Heart right ventricle (tissue), 16 donors: ENCODE results near the gene TRAPPC5. TPM values are rescaled to one million over a fixed set of nuclear protein-coding genes. Genes with fewer than 3 reads are reported as not detected.
A peak's percentile ranks its signal among the peaks of the same experiment; 100 is the strongest.

Source experiments
- ATAC-seq, 8 donors: fragments of 200-7000 bp; cut with Tn5 transposase; one replicate each; pipeline ENCODE4 v1.9.1; 2020; ENCODE audit warnings: mild to moderate bottlenecking in 8 of 8, moderate library complexity in 8 of 8, moderate number of reproducible peaks in 1 of 8
- DNase-seq, 2 donors: peaks; one replicate each; pipeline ENCODE4 v3.0.0-alpha.2; 2020
- H3K27ac ChIP-seq, 10 donors: fragments of 200-600 bp; sonication (generic) in 2 of 10; one replicate each; pipeline versions ENCODE4 v1.5.0 to v1.8.0; 2020 to 2022; ENCODE audit warnings: mild to moderate bottlenecking in 3 of 10
- H3K27me3 ChIP-seq, 7 donors: fragments of 200-600 bp; one replicate each; pipeline ENCODE4 v1.8.0; 2021 to 2022; ENCODE audit warnings: mild to moderate bottlenecking in 2 of 7
- H3K36me3 ChIP-seq, 9 donors: fragments of 200-600 bp; sonication (generic) in 1 of 9; one replicate each; pipeline versions ENCODE4 v1.5.0 to v1.8.0; 2020 to 2022; ENCODE audit warnings: mild to moderate bottlenecking in 2 of 9
- H3K4me1 ChIP-seq, 9 donors: fragments of 200-600 bp; sonication (generic) in 1 of 9; one replicate each; pipeline versions ENCODE4 v1.5.0 to v1.8.0; 2020 to 2022; ENCODE audit warnings: mild to moderate bottlenecking in 4 of 9
- H3K4me3 ChIP-seq, 10 donors: fragments of 200-600 bp; sonication (generic) in 2 of 10; one replicate each; pipeline versions ENCODE4 v1.5.0 to v1.8.0; 2020 to 2022; ENCODE audit warnings: mild to moderate bottlenecking in 7 of 10, moderate library complexity in 2 of 10
- H3K9me3 ChIP-seq, 11 donors: fragments of 200-600 bp in 10 of 11; sonication (generic) in 2 of 11; one replicate each; pipeline versions ENCODE4 v1.5.0 to v1.8.0; 2013 to 2022; ENCODE audit warnings: mild to moderate bottlenecking in 2 of 11, control low read depth in 1 of 11, moderate library complexity in 1 of 11
- CTCF ChIP-seq, 9 donors: fragments of 200-600 bp; sonication (generic) in 2 of 9; IDR thresholded peaks; one replicate each; pipeline versions ENCODE4 v1.5.0 to v1.8.0; 2021 to 2022; ENCODE audit warnings: antibody characterized with exemption in 9 of 9, mild to moderate bottlenecking in 5 of 9, moderate library complexity in 1 of 9
- WGBS, 2 donors: extraction: QIAGEN DNeasy Blood & Tissue Kit; methylation state at CpG; one replicate each; pipeline ENCODE4 v1.1.7; 2013; ENCODE audit warnings: inconsistent platforms in 1 of 2; 5-methylcytosine and 5-hydroxymethylcytosine counted together
- intact Hi-C, 10 donors: fragments of 100-400 bp; cut with DNase I; formaldehyde crosslinking; loops; one replicate each; pipeline versions ENCODE4 v1.11.1 to v1.14.2; 2022
- polyA plus RNA-seq, 2 donors: library from polyadenylated mRNA; stranded (reverse); fragments of 200-250 nt; gene quantifications; one replicate each; pipeline ENCODE4 v1.2.3, GENCODE V29; 2013
- total RNA-seq, 10 donors: library from RNA; stranded (reverse); fragmentation: NEBNext Ultra II Directional in 3 of 10; extraction: Animal tissue kit (Norgen Biotek cat#: 25700) in 3 of 10; gene quantifications; one replicate each; pipeline versions ENCODE4 v1.2.1 to v1.2.4, GENCODE V29; 2021 to 2023
- donor health status: Arrhythmogenic right ventricular cardiomyopathy.
- donor health status: ischemic (EF 13 %, LVEDD 7.1; RV severe dilation, severe dysfunction).
- donor health status: healthy with polysubstance abuse.
- donor health status: DM: no; HTN: yes; CAD: no.
- donor health status: DM: no; HTN: no; CAD: no.
- donor health status: ischemic (EF 25% LVEDD 6.9; RV normal size, moderate dysfunction).
- donor health status: ischemic (EF 25% LVEDD 5.7; RV mildly dilated, moderate dysfunction).
- donor health status: healthy.
- donor health status: DM: yes; HTN: yes; CAD: no.
- donor health status: Ischemic cardiomyopathy.
- donor health status: ischemic (EF 35%, LVEDD 5.7; RV mildly dilated, moderate dysfunction).
- donor health status: nonischemic (EF 11% LVEDD 7.7; RV severe dilation, severe dysfunction).
- donor health status: DM: yes; HTN: yes; CAD: no.
- donor health status: PGD.
- donor health status: ischemic (EF 29% LVEDD 5.4; RV normal size, mild dysfunction).
- donor health status: nonischemic (EF 23%, LVEDD 6.1; RV moderate dilation, normal function).

The TRAPPC5 gene
- total and polyA plus RNA-seq, 12 donors = 75.3 to 388 (median 93.3) TPM

DNA sequence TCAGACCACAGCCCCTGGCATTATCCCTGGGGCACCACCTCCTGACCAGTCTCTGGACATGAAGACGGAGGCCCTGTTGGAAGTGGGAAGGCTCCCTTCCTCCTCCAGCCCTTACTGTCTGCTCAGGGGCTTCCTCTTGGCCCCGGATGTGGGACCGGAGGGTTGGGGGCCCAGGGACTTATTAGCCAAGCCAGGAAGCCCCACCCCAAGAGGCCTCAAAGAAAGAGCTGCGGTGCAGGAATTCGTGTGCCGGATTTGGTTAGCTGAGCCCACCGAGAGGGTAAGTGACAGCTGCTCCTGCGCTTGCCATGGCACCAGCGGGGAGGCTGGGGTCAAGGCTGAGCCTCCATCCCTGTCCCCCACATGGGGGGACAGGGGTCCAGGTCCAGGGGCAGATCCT is 11.8 kb upstream of the TRAPPC5 start, which contains the start of gene RETN:
TSS of gene RETN (plus strand) at position 208 of the 400 bp plus-strand sequence. CDS start 278 bp downstream, outside the sequence.
- Histone ChIP-seq H3K9me3 (peaks cover 0 to 4% (median 0%) of the 10 kb centered on the region in 11 donors), H3K27ac (no peak within 1 kb of the TSS), H3K36me3 (no peaks in the 10 kb centered on the region), H3K27me3 (peaks cover 0 to 55% (median 32%) of the 10 kb centered on the region in 7 donors), H3K4me3 (no peak within 1 kb of the TSS), H3K4me1 (peaks cover 0 to 7% (median 0%) of the 10 kb centered on the region in 9 donors)
- no peak for DNase-seq
- intact Hi-C loops = no loop called here
- 63 to 67% methylated on average over 9 of the region's 9 CpGs for WGBS, 2 donors
- ATAC-seq = no peak
- no peak for TF ChIP-seq CTCF (IDR thresholded peaks at IDR 0.05)

GRCh38 chr19:7669641-7670040 is 11.0 kb upstream of the TRAPPC5 start:
- WGBS, 2 donors = 21 to 30% methylated on average over 8 to 9 of the region's 9 CpGs
- no peak for TF ChIP-seq CTCF (IDR thresholded peaks at IDR 0.05)
- Histone ChIP-seq H3K9me3 (peaks cover 0 to 7% (median 0%) of the 10 kb centered on the region in 11 donors), H3K27ac (no peak overlapping the region), H3K4me3 (no peak overlapping the region), H3K36me3 (no peaks in the 10 kb centered on the region), H3K4me1 (peaks cover 0 to 15% (median 0%) of the 10 kb centered on the region in 9 donors), H3K27me3 (peaks cover 0 to 56% (median 32%) of the 10 kb centered on the region in 7 donors)
- DNase-seq = no peak
- intact Hi-C loops = loop anchor here in 3 of 10 donors (10.0 kb wide), 3 partner anchors 105 to 565 kb away; no protein-coding TSS in a partner anchor
- ATAC-seq = no peak

DNA sequence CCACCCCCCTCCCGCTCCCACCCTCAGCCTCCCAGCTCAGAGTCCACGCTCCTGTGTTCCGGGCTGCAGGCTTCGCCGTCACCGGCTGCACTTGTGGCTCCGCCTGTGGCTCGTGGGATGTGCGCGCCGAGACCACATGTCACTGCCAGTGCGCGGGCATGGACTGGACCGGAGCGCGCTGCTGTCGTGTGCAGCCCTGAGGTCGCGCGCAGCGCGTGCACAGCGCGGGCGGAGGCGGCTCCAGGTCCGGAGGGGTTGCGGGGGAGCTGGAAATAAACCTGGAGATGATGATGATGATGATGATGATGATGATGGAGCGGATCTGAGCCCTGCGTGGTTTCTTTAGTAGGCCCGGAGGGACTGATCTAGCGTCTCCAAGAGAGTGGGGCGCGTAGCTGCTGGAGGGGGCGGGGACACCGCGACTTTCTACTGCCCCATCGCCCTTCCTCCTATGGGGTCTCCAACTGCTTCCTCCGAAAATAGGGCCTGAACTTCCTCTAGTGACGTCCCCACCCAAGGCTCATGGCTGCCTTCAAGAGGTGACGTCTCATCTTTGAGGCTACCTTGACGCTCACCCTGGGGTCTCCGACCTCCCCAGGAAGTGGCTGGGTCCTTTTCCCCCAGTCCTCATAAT is 10.4 kb upstream of the TRAPPC5 start:
- Histone ChIP-seq H3K27me3 (peaks cover 0 to 60% (median 32%) of the 10 kb centered on the region in 7 donors), H3K4me1 (peaks cover 0 to 19% (median 0%) of the 10 kb centered on the region in 9 donors), H3K9me3 (peaks cover 0 to 7% (median 0%) of the 10 kb centered on the region in 11 donors), H3K27ac (peak overlapping the region in 1 of 10 donors; percentile 38), H3K4me3 (peak overlapping the region in 1 of 10 donors; percentile 28), H3K36me3 (no peaks in the 10 kb centered on the region)
- DNase-seq (no peak), ATAC-seq (no peak)
- intact Hi-C loops = loop anchor here in 3 of 10 donors (10.0 kb wide), 3 partner anchors 105 to 565 kb away; no protein-coding TSS in a partner anchor
- 0 to 2% methylated on average over 39 to 43 of the region's 43 CpGs for WGBS, 2 donors
- TF ChIP-seq CTCF (IDR thresholded peaks at IDR 0.05) = no peak

- Histone ChIP-seq H3K4me3 (peak overlapping the region in 1 of 10 donors; percentile 28), H3K36me3 (no peaks in the 10 kb centered on the region), H3K4me1 (peaks cover 0 to 19% (median 0%) of the 10 kb centered on the region in 9 donors), H3K27me3 (peaks cover 0 to 62% (median 32%) of the 10 kb centered on the region in 7 donors), H3K27ac (peak overlapping the region in 1 of 10 donors; percentile 38), H3K9me3 (peaks cover 0 to 7% (median 0%) of the 10 kb centered on the region in 11 donors)
- intact Hi-C loops = loop anchor here in 3 of 10 donors (10.0 kb wide), 3 partner anchors 106 to 566 kb away; no protein-coding TSS in a partner anchor
- 22 to 24% methylated on average over 9 of the region's 9 CpGs for WGBS, 2 donors
- no peak for ATAC-seq
- no peak for DNase-seq
- TF ChIP-seq CTCF (IDR thresholded peaks at IDR 0.05) = no peak
Measured at GRCh38 chr19:7670790-7671189, 9.8 kb upstream of the TRAPPC5 start.
